ENCODE data around the gene YWHAB. TPM values are rescaled to one million over a fixed set of nuclear protein-coding genes. Genes with fewer than 3 reads are reported as not detected.
A peak's percentile ranks its signal among the peaks of the same experiment; 100 is the strongest.
"Not testable (repeated sequence)": the region's sequence is repeated elsewhere in the genome, so short reads cannot be mapped to it uniquely, and the experiment has no call there.

YWHAB gene
- total RNA-seq, 1 experiment from 2014 or later: 216 TPM

- Mint-ChIP-seq H3K9me3 (no peaks in the 10 kb centered on the region), H3K4me1 (no peaks in the 10 kb centered on the region), H3K27ac (no peak overlapping the region), H3K27me3 (ENCODE audit: low read depth) (no peaks in the 10 kb centered on the region; the same call in 1 of the 2 replicates), H3K4me3 (no peak overlapping the region), H3K36me3 (no peaks in the 10 kb centered on the region)
- DNase-seq (ENCODE audit: low spot score) (no peak), ATAC-seq (no peak)
- CTCF ChIA-PET: interaction anchor here (1.5 to 3.3 kb wide), 4 partner anchors 69 to 122 kb away, joined by 4 to 17 read pairs (median 10); no protein-coding TSS in a partner anchor
- TF ChIP-seq JAZF1 (CRISPR knock-in tag; IDR thresholded peaks at IDR 0.05): no peak
- POLR2A ChIA-PET: no interaction called here
Observed at GRCh38 chr20:44869471-44869870, 16.0 kb upstream of the YWHAB start.

- H3K9me3 Mint-ChIP-seq; ATAC-seq; H3K27ac Mint-ChIP-seq; POLR2A ChIA-PET; DNase-seq (ENCODE audit: low spot score); H3K36me3 Mint-ChIP-seq; H3K27me3 Mint-ChIP-seq (ENCODE audit: low read depth); H3K4me3 Mint-ChIP-seq: not testable (repeated sequence)
- CTCF ChIA-PET: interaction anchor here (1.0 kb wide), 1 partner anchor 97 kb away, joined by 3 read pairs; no protein-coding TSS in a partner anchor
- H3K4me1 Mint-ChIP-seq: peaks cover 28% of the 10 kb centered on the region
Observed at GRCh38 chr20:44882360-44882759, 3.1 kb upstream of the YWHAB start.

- TF ChIP-seq ZNF416 (CRISPR knock-in tag; IDR thresholded peaks at IDR 0.05): no peak
- no peak for TF ChIP-seq RELA (CRISPR knock-in tag; IDR thresholded peaks at IDR 0.05; ENCODE audit: borderline replicate concordance)
- TF ChIP-seq ELF4 (CRISPR knock-in tag; IDR thresholded peaks at IDR 0.05; ENCODE audit: low read depth): no peak
- no peak for TF ChIP-seq STAT6 (CRISPR knock-in tag; conservative IDR thresholded peaks at IDR 0.05; ENCODE audit: low read depth)
- H3K4me3 Mint-ChIP-seq: no peak overlapping the region
- H3K27ac Mint-ChIP-seq: no peak overlapping the region
- H3K4me1 Mint-ChIP-seq: peaks cover 30% of the 10 kb centered on the region
- CTCF ChIA-PET: interaction anchor here (2.6 kb wide), 1 partner anchor 97 kb away, joined by 21 read pairs; no protein-coding TSS in a partner anchor
- no peaks in the 10 kb centered on the region for H3K9me3 Mint-ChIP-seq
- POLR2A ChIA-PET: no interaction called here
- no peak for DNase-seq (ENCODE audit: low spot score)
- no peaks in the 10 kb centered on the region for H3K36me3 Mint-ChIP-seq
- H3K27me3 Mint-ChIP-seq (ENCODE audit: low read depth): peaks cover 3% of the 10 kb centered on the region; the same call in 1 of the 2 replicates
- no peak for ATAC-seq
Observed at GRCh38 chr20:44883214-44883902, 2.1 kb upstream of the YWHAB start.

GRCh38 chr20:44884907-44885391 lies 556 bp upstream of the YWHAB start:
- DNase-seq (ENCODE audit: low spot score): no peak
- CTCF ChIA-PET: interaction anchor here (0.7 to 2.6 kb wide), 11 partner anchors 25 to 409 kb away, joined by 3 to 21 read pairs (median 4); partner anchors contain the start of genes PABPC1L and TOMM34
- H3K27me3 Mint-ChIP-seq (ENCODE audit: low read depth): peaks cover 3% of the 10 kb centered on the region; the same call in 1 of the 2 replicates

More at GRCh38 chr20:44884907-44885391, 556 bp upstream of the YWHAB start:
- TF ChIP-seq PRDM15 (CRISPR knock-in tag; IDR thresholded peaks at IDR 0.05): peak; percentile 93
- no peak for TF ChIP-seq MXD4 (CRISPR knock-in tag; IDR thresholded peaks at IDR 0.05; ENCODE audit: borderline replicate concordance)
- no peak for TF ChIP-seq E2F1 (CRISPR knock-in tag; IDR thresholded peaks at IDR 0.05)
- TF ChIP-seq ERG (CRISPR knock-in tag; IDR thresholded peaks at IDR 0.05): no peak
- TF ChIP-seq NR3C1 (CRISPR knock-in tag; conservative IDR thresholded peaks at IDR 0.05; ENCODE audit: low read depth): no peak
- ATAC-seq: no peak; the same call in none of the 2 replicates
- Mint-ChIP-seq H3K4me3 (peak overlapping the region; percentile 80), H3K4me1 (peaks cover 45% of the 10 kb centered on the region), H3K9me3 (no peaks in the 10 kb centered on the region), H3K27ac (peak overlapping the region; percentile 91), H3K36me3 (no peaks in the 10 kb centered on the region)
- POLR2A ChIA-PET: interaction anchor here (0.6 to 1.7 kb wide), 7 partner anchors 10 to 1211 kb away, joined by 3 to 8 read pairs (median 3); partner anchors contain the start of genes PABPC1L and TOMM34

All from WTC11 (cell line).